Measurements from ENCODE around the gene BAZ1B. TPM values are rescaled to one million over a fixed set of nuclear protein-coding genes. Genes with fewer than 3 reads are reported as not detected.
A peak's percentile ranks its signal among the peaks of the same experiment; 100 is the strongest.

The BAZ1B gene
- total and polyA plus RNA-seq, 2 of the 4 experiments (the other 2 are of a cell fraction): 20.2 to 45.0 TPM

GRCh38 chr7:73446682-73447081 lies 75.4 kb downstream of the BAZ1B start:
- Histone ChIP-seq H2BK5ac (ENCODE audit: low read depth, low read length, poor library complexity, severe bottlenecking) (no peak overlapping the region), H3K18ac (ENCODE audit: low read depth, low read length) (no peak overlapping the region), H3K56ac (ENCODE audit: extremely low read depth, insufficient read depth, low read length) (no peak overlapping the region), H4K5ac (ENCODE audit: low read depth, low read length) (no peak overlapping the region), H3K9me3 (ENCODE audit: control insufficient read depth, insufficient read depth, low read length) (no peaks in the 10 kb centered on the region), H3K27me3 (ENCODE audit: control insufficient read depth, insufficient read depth, low read length) (no peaks in the 10 kb centered on the region), H2AFZ (replicated peaks; ENCODE audit: low read length, poor library complexity) (no peak overlapping the region), H3K4ac (ENCODE audit: low read depth, low read length) (no peak overlapping the region), H3K9me1 (ENCODE audit: insufficient read depth, low read length) (no peaks in the 10 kb centered on the region), H3K79me1 (ENCODE audit: low read depth in 1 of 2, low read length in 2 of 2) (peaks cover 36 to 72% of the 10 kb centered on the region in 2 experiments), H3K27ac (ENCODE audit: insufficient read depth, low read length) (no peak overlapping the region), H2AK9ac (replicated peaks; ENCODE audit: low read depth, low read length, poor library complexity) (no peak overlapping the region), H3K36me3 (ENCODE audit: control insufficient read depth, insufficient read depth, low read length) (peaks cover 74% of the 10 kb centered on the region), H3K14ac (replicated peaks; ENCODE audit: low read depth, low read length) (no peak overlapping the region), H2BK20ac (ENCODE audit: low read depth, low read length) (no peak overlapping the region), H3K4me3 (ENCODE audit: insufficient read depth, low read depth, low read length) (no peak overlapping the region), H2AK5ac (ENCODE audit: low read depth, low read length) (no peak overlapping the region), H3K23ac (ENCODE audit: low read depth, low read length) (peak overlapping the region; percentile 52; the same call in 1 of the 2 replicates), H2BK120ac (ENCODE audit: low read depth, low read length) (no peak overlapping the region), H4K20me1 (ENCODE audit: insufficient read depth, low read length) (peaks cover 12% of the 10 kb centered on the region), H2BK15ac (ENCODE audit: low read depth, low read length) (no peak overlapping the region), H4K8ac (ENCODE audit: low read depth in 2 of 2, low read length in 2 of 2) (no peak overlapping the region), H3K9ac (ENCODE audit: low read depth, low read length) (no peak overlapping the region), H3K4me2 (ENCODE audit: low read depth, low read length) (no peak overlapping the region), H4K91ac (ENCODE audit: insufficient read depth, low read depth, low read length) (no peak overlapping the region), H3K4me1 (ENCODE audit: control insufficient read depth, insufficient read depth, low read length) (peaks cover 10% of the 10 kb centered on the region)
- DNase-seq: no peak
- ChIA-PET POLR2A (ENCODE audit: unreplicated experiment) (no interaction called here), CTCF (no interaction called here)
- no peak for ATAC-seq (ENCODE audit: low read depth)
- WGBS, 2 experiments (ENCODE audit: extremely low coverage in 2 of 2, insufficient read length in 1 of 2): no CpG with 5 or more reads among the region's 4 CpGs
- in situ Hi-C loops (cut with MboI; ENCODE audit: low sequenced_read_pairs) (no loop called here), intact Hi-C loops (cut with micrococcal nuclease) (no loop called here), dilution Hi-C loops (cut with HindIII; ENCODE audit: low sequenced_read_pairs, unreplicated experiment) (no loop called here)
- no TSS peak for BruUV-seq (replicated peaks)
- TF ChIP-seq RCOR1 (IDR thresholded peaks at IDR 0.05; ENCODE audit: insufficient replicate concordance, low read length) (no peak), CEBPB (IDR thresholded peaks at IDR 0.05; ENCODE audit: low read depth, low read length) (no peak), ELK1 (IDR thresholded peaks at IDR 0.05; ENCODE audit: borderline replicate concordance, low read depth, low read length) (no peak), CTCF (conservative IDR thresholded peaks at IDR 0.05; ENCODE audit: low read depth, low read length) (no peak), CHD1 (IDR thresholded peaks at IDR 0.05; ENCODE audit: low read depth, low read length) (no peak), POLR2A (IDR thresholded peaks at IDR 0.05; ENCODE audit: low read depth, low read length) (no peak), FOS (IDR thresholded peaks at IDR 0.05; ENCODE audit: low read depth, low read length) (no peak)
